ENCODE results near the gene AVP. TPM values are rescaled to one million over a fixed set of nuclear protein-coding genes. Genes with fewer than 3 reads are reported as not detected.

The AVP gene
- total and polyA plus RNA-seq, 9 of the 15 experiments (the other 6 are each of a cell fraction or from before 2014, with no cell fraction given) = not detected

DNA sequence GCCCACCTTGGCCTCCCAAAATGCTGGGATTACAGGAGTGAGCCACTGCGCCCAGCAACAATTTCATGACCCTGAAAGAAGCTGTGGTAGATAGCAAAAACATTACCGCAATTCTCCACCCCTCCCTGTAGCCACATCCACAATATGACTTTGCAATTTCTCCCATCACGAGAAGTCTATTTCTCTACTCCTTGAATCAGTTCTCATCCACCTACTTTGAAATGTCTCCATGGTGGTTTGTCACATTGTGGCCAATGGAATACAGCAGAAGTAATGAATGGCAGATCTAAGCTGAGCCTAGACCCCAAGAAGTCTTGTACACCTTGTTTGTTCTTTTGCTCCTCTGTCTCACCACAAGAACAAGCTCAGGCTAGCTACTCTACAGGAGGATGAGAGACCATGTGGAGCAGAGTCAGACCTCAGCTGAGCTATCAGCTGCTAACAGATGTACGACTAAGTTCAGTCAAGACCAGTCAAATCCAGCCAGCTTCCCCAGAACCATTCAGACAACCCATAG lies 6.8 kb downstream of the AVP start (continued):
- TF ChIP-seq, protein P1, sequence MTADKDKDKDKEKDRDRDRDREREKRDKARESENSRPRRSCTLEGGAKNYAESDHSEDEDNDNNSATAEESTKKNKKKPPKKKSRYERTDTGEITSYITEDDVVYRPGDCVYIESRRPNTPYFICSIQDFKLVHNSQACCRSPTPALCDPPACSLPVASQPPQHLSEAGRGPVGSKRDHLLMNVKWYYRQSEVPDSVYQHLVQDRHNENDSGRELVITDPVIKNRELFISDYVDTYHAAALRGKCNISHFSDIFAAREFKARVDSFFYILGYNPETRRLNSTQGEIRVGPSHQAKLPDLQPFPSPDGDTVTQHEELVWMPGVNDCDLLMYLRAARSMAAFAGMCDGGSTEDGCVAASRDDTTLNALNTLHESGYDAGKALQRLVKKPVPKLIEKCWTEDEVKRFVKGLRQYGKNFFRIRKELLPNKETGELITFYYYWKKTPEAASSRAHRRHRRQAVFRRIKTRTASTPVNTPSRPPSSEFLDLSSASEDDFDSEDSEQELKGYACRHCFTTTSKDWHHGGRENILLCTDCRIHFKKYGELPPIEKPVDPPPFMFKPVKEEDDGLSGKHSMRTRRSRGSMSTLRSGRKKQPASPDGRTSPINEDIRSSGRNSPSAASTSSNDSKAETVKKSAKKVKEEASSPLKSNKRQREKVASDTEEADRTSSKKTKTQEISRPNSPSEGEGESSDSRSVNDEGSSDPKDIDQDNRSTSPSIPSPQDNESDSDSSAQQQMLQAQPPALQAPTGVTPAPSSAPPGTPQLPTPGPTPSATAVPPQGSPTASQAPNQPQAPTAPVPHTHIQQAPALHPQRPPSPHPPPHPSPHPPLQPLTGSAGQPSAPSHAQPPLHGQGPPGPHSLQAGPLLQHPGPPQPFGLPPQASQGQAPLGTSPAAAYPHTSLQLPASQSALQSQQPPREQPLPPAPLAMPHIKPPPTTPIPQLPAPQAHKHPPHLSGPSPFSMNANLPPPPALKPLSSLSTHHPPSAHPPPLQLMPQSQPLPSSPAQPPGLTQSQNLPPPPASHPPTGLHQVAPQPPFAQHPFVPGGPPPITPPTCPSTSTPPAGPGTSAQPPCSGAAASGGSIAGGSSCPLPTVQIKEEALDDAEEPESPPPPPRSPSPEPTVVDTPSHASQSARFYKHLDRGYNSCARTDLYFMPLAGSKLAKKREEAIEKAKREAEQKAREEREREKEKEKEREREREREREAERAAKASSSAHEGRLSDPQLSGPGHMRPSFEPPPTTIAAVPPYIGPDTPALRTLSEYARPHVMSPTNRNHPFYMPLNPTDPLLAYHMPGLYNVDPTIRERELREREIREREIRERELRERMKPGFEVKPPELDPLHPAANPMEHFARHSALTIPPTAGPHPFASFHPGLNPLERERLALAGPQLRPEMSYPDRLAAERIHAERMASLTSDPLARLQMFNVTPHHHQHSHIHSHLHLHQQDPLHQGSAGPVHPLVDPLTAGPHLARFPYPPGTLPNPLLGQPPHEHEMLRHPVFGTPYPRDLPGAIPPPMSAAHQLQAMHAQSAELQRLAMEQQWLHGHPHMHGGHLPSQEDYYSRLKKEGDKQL (CRISPR knock-in tag; IDR thresholded peaks at IDR 0.05; ENCODE audit: borderline replicate concordance) = no peak
- TF ChIP-seq, protein P2, sequence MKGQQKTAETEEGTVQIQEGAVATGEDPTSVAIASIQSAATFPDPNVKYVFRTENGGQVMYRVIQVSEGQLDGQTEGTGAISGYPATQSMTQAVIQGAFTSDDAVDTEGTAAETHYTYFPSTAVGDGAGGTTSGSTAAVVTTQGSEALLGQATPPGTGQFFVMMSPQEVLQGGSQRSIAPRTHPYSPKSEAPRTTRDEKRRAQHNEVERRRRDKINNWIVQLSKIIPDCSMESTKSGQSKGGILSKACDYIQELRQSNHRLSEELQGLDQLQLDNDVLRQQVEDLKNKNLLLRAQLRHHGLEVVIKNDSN (CRISPR knock-in tag; IDR thresholded peaks at IDR 0.05) = peak; percentile 69
- TF ChIP-seq NFE2L1 (tag; IDR thresholded peaks at IDR 0.05; ENCODE audit: borderline replicate concordance, low read depth) (0 out of 2 replicates have a peak, but pooled peaks have one; percentile 22), TRIM28 (IDR thresholded peaks at IDR 0.05) (0 out of 2 replicates have a peak, but pooled peaks have one; percentile 58), RBBP5 (IDR thresholded peaks at IDR 0.05; ENCODE audit: borderline replicate concordance, insufficient read depth, low read length, poor library complexity, severe bottlenecking) (peak; percentile 62), U2AF1 (optimal IDR thresholded peaks at IDR 0.05; ENCODE audit: low read depth, low read length) (no peak), MEIS2 (IDR thresholded peaks at IDR 0.05; ENCODE audit: partially characterized antibody) (peak; percentile 75), RBFOX2 (IDR thresholded peaks at IDR 0.05; ENCODE audit: low read depth, low read length) (0 out of 2 replicates have a peak, but pooled peaks have one; percentile 22), PML (IDR thresholded peaks at IDR 0.05; ENCODE audit: low read length) (0 out of 2 replicates have a peak, but pooled peaks have one; percentile 50), HDAC8 (tag; IDR thresholded peaks at IDR 0.05) (no peak), CBFA2T3 (IDR thresholded peaks at IDR 0.05) (peak; percentile 83), MBD2 (IDR thresholded peaks at IDR 0.05; ENCODE audit: borderline replicate concordance, low read depth) (no peak), YBX1 (IDR thresholded peaks at IDR 0.05) (no peak), FOXP1 (CRISPR knock-in tag; IDR thresholded peaks at IDR 0.05) (no peak)
- TF ChIP-seq, protein P3, sequence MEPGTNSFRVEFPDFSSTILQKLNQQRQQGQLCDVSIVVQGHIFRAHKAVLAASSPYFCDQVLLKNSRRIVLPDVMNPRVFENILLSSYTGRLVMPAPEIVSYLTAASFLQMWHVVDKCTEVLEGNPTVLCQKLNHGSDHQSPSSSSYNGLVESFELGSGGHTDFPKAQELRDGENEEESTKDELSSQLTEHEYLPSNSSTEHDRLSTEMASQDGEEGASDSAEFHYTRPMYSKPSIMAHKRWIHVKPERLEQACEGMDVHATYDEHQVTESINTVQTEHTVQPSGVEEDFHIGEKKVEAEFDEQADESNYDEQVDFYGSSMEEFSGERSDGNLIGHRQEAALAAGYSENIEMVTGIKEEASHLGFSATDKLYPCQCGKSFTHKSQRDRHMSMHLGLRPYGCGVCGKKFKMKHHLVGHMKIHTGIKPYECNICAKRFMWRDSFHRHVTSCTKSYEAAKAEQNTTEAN (CRISPR knock-in tag; IDR thresholded peaks at IDR 0.05) = no peak
- TF ChIP-seq, protein P4, sequence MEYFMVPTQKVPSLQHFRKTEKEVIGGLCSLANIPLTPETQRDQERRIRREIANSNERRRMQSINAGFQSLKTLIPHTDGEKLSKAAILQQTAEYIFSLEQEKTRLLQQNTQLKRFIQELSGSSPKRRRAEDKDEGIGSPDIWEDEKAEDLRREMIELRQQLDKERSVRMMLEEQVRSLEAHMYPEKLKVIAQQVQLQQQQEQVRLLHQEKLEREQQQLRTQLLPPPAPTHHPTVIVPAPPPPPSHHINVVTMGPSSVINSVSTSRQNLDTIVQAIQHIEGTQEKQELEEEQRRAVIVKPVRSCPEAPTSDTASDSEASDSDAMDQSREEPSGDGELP (CRISPR knock-in tag; IDR thresholded peaks at IDR 0.05; ENCODE audit: borderline replicate concordance) = peak; percentile 92

All from K562 (cell line).